ENCODE measurements around the gene PI4K2B.
"Not testable (repeated sequence)": the region's sequence is repeated elsewhere in the genome, so short reads cannot be mapped to it uniquely, and the experiment has no call there.

The PI4K2B gene

GRCh38 chr4:25233737-25234389 is at the start of gene PI4K2B:
Gene PI4K2B, plus strand, starts transcription at chr4:25234033. Its CDS starts 131 bp downstream, at chr4:25234164.
- Mint-ChIP-seq H3K9me3 (peaks cover 3% of the 10 kb centered on the region), H3K36me3 (peaks cover 40% of the 10 kb centered on the region), H3K4me3 (peak within 1 kb of the TSS; percentile 75), H3K4me1 (peaks cover 38% of the 10 kb centered on the region), H3K27ac (peak within 1 kb of the TSS; percentile 90)
- peak; percentile 92 for ATAC-seq
- DNase-seq (ENCODE audit: low spot score in 2 of 2) = peak; percentile 96 to 97

GRCh38 chr4:25184056-25184455 is 49.8 kb upstream of the PI4K2B start:
- ATAC-seq (no peak), DNase-seq (ENCODE audit: low spot score in 2 of 2) (no peak)
- Mint-ChIP-seq H3K36me3 (no peaks in the 10 kb centered on the region), H3K9me3 (no peaks in the 10 kb centered on the region), H3K4me1 (peaks cover 25% of the 10 kb centered on the region), H3K4me3 (no peak overlapping the region), H3K27ac (no peak overlapping the region)

GRCh38 chr4:25190407-25190806 is 43.4 kb upstream of the PI4K2B start:
- DNase-seq (ENCODE audit: low spot score in 2 of 2) = no peak
- Mint-ChIP-seq H3K4me3 (no peak overlapping the region), H3K36me3 (no peaks in the 10 kb centered on the region)

GRCh38 chr4:25198713-25199112 is 35.1 kb upstream of the PI4K2B start:
- DNase-seq (ENCODE audit: low spot score in 2 of 2) (no peak), ATAC-seq (no peak)
- Mint-ChIP-seq H3K4me1 (peaks cover 10% of the 10 kb centered on the region), H3K4me3 (no peak overlapping the region), H3K9me3 (no peaks in the 10 kb centered on the region), H3K36me3 (peaks cover 5% of the 10 kb centered on the region), H3K27ac (no peak overlapping the region)

More at GRCh38 chr4:25190407-25190806, 43.4 kb upstream of the PI4K2B start:
- H3K27ac Mint-ChIP-seq = no peak overlapping the region
- ATAC-seq = no peak
- H3K4me1 Mint-ChIP-seq = peaks cover 10% of the 10 kb centered on the region
- no peaks in the 10 kb centered on the region for H3K9me3 Mint-ChIP-seq

- Mint-ChIP-seq H3K4me1 (no peaks in the 10 kb centered on the region), H3K27ac (no peak overlapping the region), H3K4me3 (no peak overlapping the region), H3K36me3 (no peaks in the 10 kb centered on the region), H3K9me3 (peaks cover 9% of the 10 kb centered on the region)
- DNase-seq (ENCODE audit: low spot score in 2 of 2) (no peak), ATAC-seq (no peak)
These were observed 25.8 kb upstream of the PI4K2B start for GRCh38 chr4:25207997-25208396.

GRCh38 chr4:25209702-25210101 is 24.1 kb upstream of the PI4K2B start:
- peaks cover 11% of the 10 kb centered on the region for H3K9me3 Mint-ChIP-seq
- no peak for DNase-seq (ENCODE audit: low spot score in 2 of 2)
- no peaks in the 10 kb centered on the region for H3K4me1 Mint-ChIP-seq
- no peaks in the 10 kb centered on the region for H3K36me3 Mint-ChIP-seq
- H3K27ac Mint-ChIP-seq = no peak overlapping the region
- no peak for ATAC-seq
- H3K4me3 Mint-ChIP-seq = no peak overlapping the region

GRCh38 chr4:25211721-25212120 is 22.1 kb upstream of the PI4K2B start:
- no peak overlapping the region for H3K4me3 Mint-ChIP-seq

GRCh38 chr4:25212822-25213221 is 21.0 kb upstream of the PI4K2B start:
- H3K27ac Mint-ChIP-seq = no peak overlapping the region
- no peaks in the 10 kb centered on the region for H3K36me3 Mint-ChIP-seq
- peaks cover 11% of the 10 kb centered on the region for H3K9me3 Mint-ChIP-seq

More at GRCh38 chr4:25211721-25212120, 22.1 kb upstream of the PI4K2B start:
- no peak for DNase-seq (ENCODE audit: low spot score in 2 of 2)
- no peaks in the 10 kb centered on the region for H3K4me1 Mint-ChIP-seq
- no peak for ATAC-seq
- no peak overlapping the region for H3K27ac Mint-ChIP-seq
- H3K36me3 Mint-ChIP-seq = no peaks in the 10 kb centered on the region
- H3K9me3 Mint-ChIP-seq = peaks cover 11% of the 10 kb centered on the region

GRCh38 chr4:25213347-25213979 is 20.4 kb upstream of the PI4K2B start:
- DNase-seq (ENCODE audit: low spot score in 2 of 2) (no peak), ATAC-seq (no peak)
- no peak overlapping the region for H3K4me3 Mint-ChIP-seq
- H3K36me3 Mint-ChIP-seq = no peaks in the 10 kb centered on the region
- H3K9me3 Mint-ChIP-seq = peaks cover 12% of the 10 kb centered on the region
- no peak overlapping the region for H3K27ac Mint-ChIP-seq
- H3K4me1 Mint-ChIP-seq = no peaks in the 10 kb centered on the region

More at GRCh38 chr4:25212822-25213221, 21.0 kb upstream of the PI4K2B start:
- Mint-ChIP-seq H3K4me1 (no peaks in the 10 kb centered on the region), H3K4me3 (no peak overlapping the region)
- ATAC-seq (no peak), DNase-seq (ENCODE audit: low spot score in 2 of 2) (no peak)

- not testable (repeated sequence) for DNase-seq (ENCODE audit: low spot score in 2 of 2); H3K4me3 Mint-ChIP-seq; H3K4me1 Mint-ChIP-seq; H3K36me3 Mint-ChIP-seq; H3K27ac Mint-ChIP-seq; ATAC-seq
- peaks cover 16% of the 10 kb centered on the region for H3K9me3 Mint-ChIP-seq
These were observed 19.1 kb upstream of the PI4K2B start for GRCh38 chr4:25214750-25215149.

GRCh38 chr4:25215511-25215910 is 18.3 kb upstream of the PI4K2B start:
- no peak for ATAC-seq
- H3K9me3 Mint-ChIP-seq = peaks cover 16% of the 10 kb centered on the region

GRCh38 chr4:25221377-25221776 is 12.5 kb upstream of the PI4K2B start:
- Mint-ChIP-seq H3K27ac (no peak overlapping the region), H3K36me3 (no peaks in the 10 kb centered on the region), H3K4me3 (no peak overlapping the region), H3K9me3 (peaks cover 26% of the 10 kb centered on the region), H3K4me1 (no peaks in the 10 kb centered on the region)
- no peak for DNase-seq (ENCODE audit: low spot score in 2 of 2)
- ATAC-seq = no peak

More at GRCh38 chr4:25215511-25215910, 18.3 kb upstream of the PI4K2B start:
- H3K27ac Mint-ChIP-seq = no peak overlapping the region
- H3K4me1 Mint-ChIP-seq = no peaks in the 10 kb centered on the region
- no peak overlapping the region for H3K4me3 Mint-ChIP-seq
- DNase-seq (ENCODE audit: low spot score in 2 of 2) = no peak
- no peaks in the 10 kb centered on the region for H3K36me3 Mint-ChIP-seq

GRCh38 chr4:25223802-25224375 is 9.9 kb upstream of the PI4K2B start:
- peaks cover 23% of the 10 kb centered on the region for H3K9me3 Mint-ChIP-seq
- no peaks in the 10 kb centered on the region for H3K36me3 Mint-ChIP-seq
- no peak for DNase-seq (ENCODE audit: low spot score in 2 of 2)
- no peak overlapping the region for H3K27ac Mint-ChIP-seq
- no peaks in the 10 kb centered on the region for H3K4me1 Mint-ChIP-seq
- ATAC-seq = no peak
- no peak overlapping the region for H3K4me3 Mint-ChIP-seq

- H3K4me3 Mint-ChIP-seq = no peak overlapping the region
- DNase-seq (ENCODE audit: low spot score in 2 of 2) (no peak), ATAC-seq (no peak)
- H3K36me3 Mint-ChIP-seq = peaks cover 26% of the 10 kb centered on the region
- peaks cover 11% of the 10 kb centered on the region for H3K9me3 Mint-ChIP-seq
- no peak overlapping the region for H3K27ac Mint-ChIP-seq
- H3K4me1 Mint-ChIP-seq = peaks cover 14% of the 10 kb centered on the region
These were observed 4.0 kb upstream of the PI4K2B start for GRCh38 chr4:25229804-25230203.

- DNase-seq (ENCODE audit: low spot score in 2 of 2) (no peak), ATAC-seq (no peak)
- peaks cover 32% of the 10 kb centered on the region for H3K4me1 Mint-ChIP-seq
- peak overlapping the region; percentile 90 for H3K27ac Mint-ChIP-seq
- H3K36me3 Mint-ChIP-seq = peaks cover 40% of the 10 kb centered on the region
- peaks cover 3% of the 10 kb centered on the region for H3K9me3 Mint-ChIP-seq
- H3K4me3 Mint-ChIP-seq = peak overlapping the region; percentile 75
These were observed 639 bp upstream of the PI4K2B start for GRCh38 chr4:25233194-25233593.

All from stimulated activated effector memory CD8-positive, alpha-beta T cell treated with anti-CD3 and anti-CD28 coated beads, Interleukin-12 subunit alpha, Interleukin-12 subunit beta, amount 100 ng/mL, for 72 hours (primary cell).